Body of pancreas (tissue), 4 donors: ENCODE results near the gene PIMREG.

Experiments used
- CTCF ChIP-seq, 7 experiments: fragments of 450-650 bp in 4 of 7; fragments of 200-600 bp in 3 of 7; sonication (generic) in 3 of 7; IDR thresholded peaks; one replicate each; pipeline ENCODE4 v1.5.1; 2016 to 2019; ENCODE audit warnings: antibody characterized with exemption in 7 of 7
- POLR2A ChIP-seq, 3 donors: fragments of 450-650 bp; IDR thresholded peaks; one replicate each; pipeline ENCODE4 v1.6.1; 2016; ENCODE audit warnings: antibody characterized with exemption in 3 of 3, mild to moderate bottlenecking in 2 of 3

GRCh38 chr17:6470146-6470718 lies 26.0 kb downstream of the PIMREG start:
- TF ChIP-seq POLR2A (IDR thresholded peaks at IDR 0.05) (no peak), CTCF (IDR thresholded peaks at IDR 0.05) (no peak)
